ENCODE results near the gene PIK3R3.

PIK3R3 gene

GRCh38 chr1:46030074-46030870, 102.2 kb downstream of the PIK3R3 start:
- H3K36me3 ChIP-seq (replicated peaks in 1 of 2; ENCODE audit: control insufficient read depth in 2 of 2, insufficient read depth in 2 of 2, low read length in 2 of 2) = peaks cover 35 to 91% of the 10 kb centered on the region in 2 donors
- no peak overlapping the region for H3K27ac ChIP-seq (replicated peaks; ENCODE audit: low read length)
- H3K4ac ChIP-seq (ENCODE audit: low read length) = no peak overlapping the region
- no CpG with 5 or more reads among the region's 18 CpGs for WGBS, 2 donors (ENCODE audit: extremely low coverage in 2 of 2, insufficient read length in 2 of 2, insufficient replicate concordance in 1 of 2)
- H3K9ac ChIP-seq (ENCODE audit: low read depth, low read length, poor library complexity) = no peak overlapping the region
- no peaks in the 10 kb centered on the region for H3K27me3 ChIP-seq (ENCODE audit: control insufficient read depth in 3 of 3, insufficient read depth in 3 of 3, low read depth in 1 of 3, low read length in 3 of 3)
- no peak overlapping the region for H2AK5ac ChIP-seq (ENCODE audit: low read depth, low read length)
- H2AFZ ChIP-seq (ENCODE audit: low read length) = no peak overlapping the region
- peaks cover 2% of the 10 kb centered on the region for H3K79me1 ChIP-seq (ENCODE audit: low read depth, low read length)
- H4K91ac ChIP-seq (ENCODE audit: low read depth, low read length, poor library complexity) = no peak overlapping the region
- no peak overlapping the region for H2BK5ac ChIP-seq (ENCODE audit: low read length)
- no peak overlapping the region for H2BK12ac ChIP-seq (ENCODE audit: low read length)
- H4K8ac ChIP-seq (ENCODE audit: low read depth, low read length) = no peak overlapping the region
- no peak overlapping the region for H3K14ac ChIP-seq (ENCODE audit: low read length)
- no peak overlapping the region for H3K4me2 ChIP-seq (ENCODE audit: insufficient read depth, low read length, poor library complexity, severe bottlenecking)
- no peak overlapping the region for H3K23ac ChIP-seq (ENCODE audit: low read depth, low read length, poor library complexity)
- no peak overlapping the region for H2BK15ac ChIP-seq (ENCODE audit: low read length)
- DNase-seq (ENCODE audit: low spot score) = no peak
- H2BK120ac ChIP-seq (ENCODE audit: low read depth, low read length) = no peak overlapping the region
- H3K4me1 ChIP-seq (ENCODE audit: control insufficient read depth in 2 of 2, insufficient read depth in 1 of 2, low read depth in 1 of 2, low read length in 2 of 2) = no peaks in the 10 kb centered on the region
- H3K4me3 ChIP-seq (ENCODE audit: low read length in 2 of 2) = no peak overlapping the region
- H3K9me3 ChIP-seq (replicated peaks in 1 of 2; ENCODE audit: control insufficient read depth in 2 of 2, insufficient read depth in 1 of 2, low read depth in 1 of 2, low read length in 2 of 2) = no peaks in the 10 kb centered on the region
- no peak overlapping the region for H3K18ac ChIP-seq (ENCODE audit: low read length)

GRCh38 chr1:46027788-46028573, 104.4 kb downstream of the PIK3R3 start:
- Histone ChIP-seq H3K4ac (ENCODE audit: low read length) (no peak overlapping the region), H3K27me3 (ENCODE audit: control insufficient read depth in 3 of 3, insufficient read depth in 3 of 3, low read depth in 1 of 3, low read length in 3 of 3) (no peaks in the 10 kb centered on the region), H3K27ac (replicated peaks; ENCODE audit: low read length) (no peak overlapping the region), H2BK5ac (ENCODE audit: low read length) (no peak overlapping the region), H3K36me3 (replicated peaks in 1 of 2; ENCODE audit: control insufficient read depth in 2 of 2, insufficient read depth in 2 of 2, low read length in 2 of 2) (peaks cover 39 to 91% of the 10 kb centered on the region in 2 donors), H3K9me3 (replicated peaks in 1 of 2; ENCODE audit: control insufficient read depth in 2 of 2, insufficient read depth in 1 of 2, low read depth in 1 of 2, low read length in 2 of 2) (peaks cover 2 to 12% of the 10 kb centered on the region in 2 donors), H3K18ac (ENCODE audit: low read length) (no peak overlapping the region), H2BK120ac (ENCODE audit: low read depth, low read length) (no peak overlapping the region), H2AK5ac (ENCODE audit: low read depth, low read length) (no peak overlapping the region), H2BK12ac (ENCODE audit: low read length) (no peak overlapping the region), H4K91ac (ENCODE audit: low read depth, low read length, poor library complexity) (no peak overlapping the region), H3K4me1 (ENCODE audit: control insufficient read depth in 2 of 2, insufficient read depth in 1 of 2, low read depth in 1 of 2, low read length in 2 of 2) (no peaks in the 10 kb centered on the region), H3K79me1 (ENCODE audit: low read depth, low read length) (no peaks in the 10 kb centered on the region), H3K4me2 (ENCODE audit: insufficient read depth, low read length, poor library complexity, severe bottlenecking) (no peak overlapping the region), H3K23ac (ENCODE audit: low read depth, low read length, poor library complexity) (no peak overlapping the region), H3K9ac (ENCODE audit: low read depth, low read length, poor library complexity) (no peak overlapping the region), H3K4me3 (ENCODE audit: low read length in 2 of 2) (no peak overlapping the region), H4K8ac (ENCODE audit: low read depth, low read length) (no peak overlapping the region), H2AFZ (ENCODE audit: low read length) (no peak overlapping the region), H3K14ac (ENCODE audit: low read length) (no peak overlapping the region), H2BK15ac (ENCODE audit: low read length) (no peak overlapping the region)
- WGBS, 2 donors (ENCODE audit: extremely low coverage in 2 of 2, insufficient read length in 2 of 2, insufficient replicate concordance in 1 of 2) = no CpG with 5 or more reads among the region's 8 CpGs
- no peak for DNase-seq (ENCODE audit: low spot score)

GRCh38 chr1:46026531-46026930, 105.9 kb downstream of the PIK3R3 start:
- no CpG with 5 or more reads among the region's 3 CpGs for WGBS, 2 donors (ENCODE audit: extremely low coverage in 2 of 2, insufficient read length in 2 of 2, insufficient replicate concordance in 1 of 2)
- no peaks in the 10 kb centered on the region for H3K4me1 ChIP-seq (ENCODE audit: control insufficient read depth in 2 of 2, insufficient read depth in 1 of 2, low read depth in 1 of 2, low read length in 2 of 2)
- no peak overlapping the region for H3K4ac ChIP-seq (ENCODE audit: low read length)
- no peak overlapping the region for H2AFZ ChIP-seq (ENCODE audit: low read length)
- no peak overlapping the region for H3K4me3 ChIP-seq (ENCODE audit: low read length in 2 of 2)
- H2BK120ac ChIP-seq (ENCODE audit: low read depth, low read length) = no peak overlapping the region
- no peaks in the 10 kb centered on the region for H3K27me3 ChIP-seq (ENCODE audit: control insufficient read depth in 3 of 3, insufficient read depth in 3 of 3, low read depth in 1 of 3, low read length in 3 of 3)
- H3K27ac ChIP-seq (replicated peaks; ENCODE audit: low read length) = no peak overlapping the region
- no peak overlapping the region for H2BK15ac ChIP-seq (ENCODE audit: low read length)
- H3K9me3 ChIP-seq (replicated peaks in 1 of 2; ENCODE audit: control insufficient read depth in 2 of 2, insufficient read depth in 1 of 2, low read depth in 1 of 2, low read length in 2 of 2) = peaks cover 2 to 12% of the 10 kb centered on the region in 2 donors
- no peak overlapping the region for H3K14ac ChIP-seq (ENCODE audit: low read length)
- H2BK5ac ChIP-seq (ENCODE audit: low read length) = no peak overlapping the region
- no peak overlapping the region for H2BK12ac ChIP-seq (ENCODE audit: low read length)
- no peak overlapping the region for H3K9ac ChIP-seq (ENCODE audit: low read depth, low read length, poor library complexity)
- no peak overlapping the region for H4K8ac ChIP-seq (ENCODE audit: low read depth, low read length)
- H3K36me3 ChIP-seq (replicated peaks in 1 of 2; ENCODE audit: control insufficient read depth in 2 of 2, insufficient read depth in 2 of 2, low read length in 2 of 2) = peaks cover 40 to 94% of the 10 kb centered on the region in 2 donors
- H3K23ac ChIP-seq (ENCODE audit: low read depth, low read length, poor library complexity) = no peak overlapping the region
- no peak overlapping the region for H3K18ac ChIP-seq (ENCODE audit: low read length)
- H3K79me1 ChIP-seq (ENCODE audit: low read depth, low read length) = no peaks in the 10 kb centered on the region
- no peak overlapping the region for H2AK5ac ChIP-seq (ENCODE audit: low read depth, low read length)
- no peak overlapping the region for H4K91ac ChIP-seq (ENCODE audit: low read depth, low read length, poor library complexity)
- no peak for DNase-seq (ENCODE audit: low spot score)
- H3K4me2 ChIP-seq (ENCODE audit: insufficient read depth, low read length, poor library complexity, severe bottlenecking) = no peak overlapping the region
